ENCODE results near the gene LUZP2.
"Not testable (repeated sequence)": the region's sequence is repeated elsewhere in the genome, so short reads cannot be mapped to it uniquely, and the experiment has no call there.

LUZP2 gene

GRCh38 chr11:24932110-24933000 is 435.5 kb downstream of the LUZP2 start:
- DNase-seq = no peak

GRCh38 chr11:24934733-24935439 is 438.0 kb downstream of the LUZP2 start:
- no peak for DNase-seq

- no peak for DNase-seq
Observed at GRCh38 chr11:24944891-24945290, 448.0 kb downstream of the LUZP2 start.

- no peak for DNase-seq
Observed at GRCh38 chr11:24949406-24949805, 452.6 kb downstream of the LUZP2 start.

- no peak for DNase-seq
Observed at GRCh38 chr11:24963852-24964251, 467.0 kb downstream of the LUZP2 start.

GRCh38 chr11:24965748-24966147 is 468.9 kb downstream of the LUZP2 start:
- DNase-seq = no peak

GRCh38 chr11:24993903-24994302 is 497.1 kb downstream of the LUZP2 start:
- not testable (repeated sequence) for DNase-seq

GRCh38 chr11:24999929-25000328 is 503.1 kb downstream of the LUZP2 start:
- DNase-seq = not testable (repeated sequence)

GRCh38 chr11:25037431-25037830 is 540.6 kb downstream of the LUZP2 start:
- DNase-seq = no peak

- no peak for DNase-seq
Observed at GRCh38 chr11:25038131-25038530, 541.3 kb downstream of the LUZP2 start.

- no peak for DNase-seq
Observed at GRCh38 chr11:25039165-25039564, 542.3 kb downstream of the LUZP2 start.

GRCh38 chr11:25048632-25049031 is 551.8 kb downstream of the LUZP2 start:
- DNase-seq = no peak

- DNase-seq = no peak
Observed at GRCh38 chr11:25052844-25053243, 556.0 kb downstream of the LUZP2 start.

- no peak for DNase-seq
Observed at GRCh38 chr11:25057861-25058260, 561.0 kb downstream of the LUZP2 start.

GRCh38 chr11:25065746-25066145 is 568.9 kb downstream of the LUZP2 start:
- no peak for DNase-seq

GRCh38 chr11:25066706-25067105 is 569.9 kb downstream of the LUZP2 start:
- DNase-seq = no peak

GRCh38 chr11:25068451-25068850 is 571.6 kb downstream of the LUZP2 start:
- no peak for DNase-seq

GRCh38 chr11:25094085-25094802 is 597.4 kb downstream of the LUZP2 start:
- no peak for DNase-seq

GRCh38 chr11:25119416-25119815 is 622.6 kb downstream of the LUZP2 start:
- DNase-seq = no peak

Data from activated CD8-positive, alpha-beta memory T cell treated with anti-CD3 and anti-CD28 coated beads for 24 hours (primary cell).